ENCODE data around the gene FBXL17.

DNA sequence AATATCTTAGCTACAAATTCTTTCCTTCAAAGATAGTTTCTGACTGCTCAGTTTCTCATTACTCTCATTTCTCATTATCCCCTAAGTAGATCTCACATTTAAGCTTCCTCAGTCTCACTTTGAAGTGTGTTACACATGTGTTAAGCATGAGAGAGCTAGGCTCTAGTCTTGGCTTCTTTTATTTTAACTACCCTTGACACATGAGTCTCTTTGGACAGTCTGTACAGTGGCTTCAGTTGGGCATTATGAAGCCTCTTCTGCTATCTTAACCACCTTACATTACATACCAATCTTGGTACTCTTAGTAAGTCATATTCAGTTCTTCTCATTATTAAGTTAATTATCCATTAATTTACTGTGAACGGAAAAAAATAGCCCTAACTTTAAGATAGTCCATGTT, 232.5 kb downstream of the FBXL17 start:
- TF ChIP-seq, protein P1, sequence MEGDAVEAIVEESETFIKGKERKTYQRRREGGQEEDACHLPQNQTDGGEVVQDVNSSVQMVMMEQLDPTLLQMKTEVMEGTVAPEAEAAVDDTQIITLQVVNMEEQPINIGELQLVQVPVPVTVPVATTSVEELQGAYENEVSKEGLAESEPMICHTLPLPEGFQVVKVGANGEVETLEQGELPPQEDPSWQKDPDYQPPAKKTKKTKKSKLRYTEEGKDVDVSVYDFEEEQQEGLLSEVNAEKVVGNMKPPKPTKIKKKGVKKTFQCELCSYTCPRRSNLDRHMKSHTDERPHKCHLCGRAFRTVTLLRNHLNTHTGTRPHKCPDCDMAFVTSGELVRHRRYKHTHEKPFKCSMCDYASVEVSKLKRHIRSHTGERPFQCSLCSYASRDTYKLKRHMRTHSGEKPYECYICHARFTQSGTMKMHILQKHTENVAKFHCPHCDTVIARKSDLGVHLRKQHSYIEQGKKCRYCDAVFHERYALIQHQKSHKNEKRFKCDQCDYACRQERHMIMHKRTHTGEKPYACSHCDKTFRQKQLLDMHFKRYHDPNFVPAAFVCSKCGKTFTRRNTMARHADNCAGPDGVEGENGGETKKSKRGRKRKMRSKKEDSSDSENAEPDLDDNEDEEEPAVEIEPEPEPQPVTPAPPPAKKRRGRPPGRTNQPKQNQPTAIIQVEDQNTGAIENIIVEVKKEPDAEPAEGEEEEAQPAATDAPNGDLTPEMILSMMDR (IDR thresholded peaks at IDR 0.05), result no peak
- no peak for TF ChIP-seq ZFX (IDR thresholded peaks at IDR 0.05; ENCODE audit: borderline replicate concordance)

All from 22Rv1 (cell line).